Measurements from ENCODE around the gene DYRK1B. TPM values are rescaled to one million over a fixed set of nuclear protein-coding genes. Genes with fewer than 3 reads are reported as not detected.
A peak's percentile ranks its signal among the peaks of the same experiment; 100 is the strongest.

Gene DYRK1B
- total and polyA plus RNA-seq, 12 donors = 7.8 to 66.6 (median 25.5) TPM

- Histone ChIP-seq H3K4me3 (no peak overlapping the region), H3K9me3 (replicated peaks in 1 of 3) (no peaks in the 10 kb centered on the region), H3K36me3 (replicated peaks in 1 of 2) (peaks cover 0 to 8% of the 10 kb centered on the region in 2 donors), H3K4me1 (replicated peaks in 1 of 2) (peaks cover 29 to 32% of the 10 kb centered on the region in 2 donors), H3K27ac (peak overlapping the region in 4 of 5 donors; percentile 43 to 91 (median 86)), H3K27me3 (no peaks in the 10 kb centered on the region)
- TF ChIP-seq POLR2A (IDR thresholded peaks at IDR 0.05) = no peak
- TF ChIP-seq CTCF (IDR thresholded peaks at IDR 0.05) = no peak
- intact Hi-C loops (cut with DNase I) = loop anchor here in 1 of 2 donors (10.0 kb wide), 1 partner anchor 48 kb away; no protein-coding TSS in a partner anchor
- WGBS, 4 donors = 78 to 82% (median 81%) methylated on average over 7 of the region's 7 CpGs
- no peak for DNase-seq
These were observed 8.9 kb upstream of the DYRK1B start for GRCh38 chr19:39842693-39843435.

GRCh38 chr19:39841041-39841440 is 7.1 kb upstream of the DYRK1B start:
- Histone ChIP-seq H3K9me3 (replicated peaks in 1 of 3) (no peaks in the 10 kb centered on the region), H3K27ac (peak overlapping the region; percentile 43 to 91 (median 84)), H3K4me1 (replicated peaks in 1 of 2) (peaks cover 28 to 29% of the 10 kb centered on the region in 2 donors), H3K4me3 (no peak overlapping the region), H3K36me3 (replicated peaks in 1 of 2) (peaks cover 0 to 26% of the 10 kb centered on the region in 2 donors), H3K27me3 (no peaks in the 10 kb centered on the region)
- WGBS, 4 donors = 91 to 99% (median 94%) methylated on average over 4 of the region's 4 CpGs
- no peak for DNase-seq
- no peak for TF ChIP-seq POLR2A (IDR thresholded peaks at IDR 0.05)
- no peak for TF ChIP-seq CTCF (IDR thresholded peaks at IDR 0.05)
- intact Hi-C loops (cut with DNase I) = loop anchor here in 1 of 2 donors (10.0 kb wide), 1 partner anchor 46 kb away; no protein-coding TSS in a partner anchor

GRCh38 chr19:39840492-39840891 is 6.5 kb upstream of the DYRK1B start:
- H3K4me1 ChIP-seq (replicated peaks in 1 of 2) = peaks cover 24 to 26% of the 10 kb centered on the region in 2 donors
- peak in 1 of 7 donors; percentile 31 for DNase-seq
- TF ChIP-seq CTCF (IDR thresholded peaks at IDR 0.05) (no peak), POLR2A (IDR thresholded peaks at IDR 0.05) (no peak)
- H3K9me3 ChIP-seq (replicated peaks in 1 of 3) = no peaks in the 10 kb centered on the region
- intact Hi-C loops (cut with DNase I) = loop anchor here in 1 of 2 donors (10.0 kb wide), 1 partner anchor 46 kb away; no protein-coding TSS in a partner anchor
- 86 to 92% (median 89%) methylated on average over 17 of the region's 17 CpGs for WGBS, 4 donors
- H3K27ac ChIP-seq = peak overlapping the region in 4 of 5 donors; percentile 79 to 91 (median 86)
- peaks cover 0 to 32% of the 10 kb centered on the region in 2 donors for H3K36me3 ChIP-seq (replicated peaks in 1 of 2)
- H3K4me3 ChIP-seq = no peak overlapping the region
- H3K27me3 ChIP-seq = no peaks in the 10 kb centered on the region

- Histone ChIP-seq H3K4me1 (replicated peaks in 1 of 2) (peaks cover 17 to 21% of the 10 kb centered on the region in 2 donors), H3K4me3 (no peak overlapping the region), H3K27me3 (no peaks in the 10 kb centered on the region), H3K27ac (peak overlapping the region; percentile 56 to 91 (median 84)), H3K9me3 (replicated peaks in 1 of 3) (no peaks in the 10 kb centered on the region), H3K36me3 (replicated peaks in 1 of 2) (peaks cover 0 to 38% of the 10 kb centered on the region in 2 donors)
- intact Hi-C loops (cut with DNase I) = loop anchor here in 1 of 2 donors (10.0 kb wide), 1 partner anchor 45 kb away; no protein-coding TSS in a partner anchor
- WGBS, 4 donors = 47 to 63% (median 50%) methylated on average over 11 to 13 of the region's 13 CpGs
- TF ChIP-seq CTCF (IDR thresholded peaks at IDR 0.05) (no peak), POLR2A (IDR thresholded peaks at IDR 0.05) (peak in 1 of 2 donors; percentile 81)
- peak; percentile 78 to 94 (median 89) for DNase-seq
These were observed 5.8 kb upstream of the DYRK1B start for GRCh38 chr19:39839678-39840327.

Data from adrenal gland (tissue), 12 donors.